Lower lobe of right lung (tissue), 2 donors: ENCODE data around the gene CSF3R. TPM values are rescaled to one million over a fixed set of nuclear protein-coding genes. Genes with fewer than 3 reads are reported as not detected.

Experiments used
- ATAC-seq, 2 donors: fragments of 200-7000 bp; cut with Tn5 transposase; one replicate each; pipeline ENCODE4 v1.9.1; 2020 to 2022; ENCODE audit warnings: mild to moderate bottlenecking in 2 of 2, moderate library complexity in 2 of 2
- DNase-seq: peaks from one replicate; pipeline ENCODE4 v3.0.0-alpha.2; 2020
- H3K27ac ChIP-seq: fragments of 200-600 bp; one replicate; pipeline ENCODE4 v1.8.0; 2022
- H3K27me3 ChIP-seq: fragments of 200-600 bp; one replicate; pipeline ENCODE4 v1.8.0; 2022; ENCODE audit warnings: low read depth
- H3K36me3 ChIP-seq: fragments of 200-600 bp; one replicate; pipeline ENCODE4 v1.8.0; 2022; ENCODE audit warnings: mild to moderate bottlenecking
- H3K4me1 ChIP-seq: fragments of 200-600 bp; one replicate; pipeline ENCODE4 v1.8.0; 2022
- H3K4me3 ChIP-seq: fragments of 200-600 bp; one replicate; pipeline ENCODE4 v1.8.0; 2022; ENCODE audit warnings: mild to moderate bottlenecking
- H3K9me3 ChIP-seq: fragments of 200-600 bp; one replicate; pipeline ENCODE4 v1.8.0; 2022
- intact Hi-C: fragments of 100-400 bp; cut with DNase I; formaldehyde crosslinking; loops from one replicate; pipeline ENCODE4 v1.11.0; 2022
- total RNA-seq: library from RNA; stranded (reverse); fragmentation: NEBNext Ultra II Directional; extraction: Animal tissue kit (Norgen Biotek cat#: 25700); gene quantifications from one replicate; pipeline ENCODE4 v1.2.1, GENCODE V29; 2021
- TF ChIP-seq, protein P1 (sequence below): fragments of 200-600 bp; IDR thresholded peaks from one replicate; pipeline ENCODE4 v1.8.0; 2022; ENCODE audit warnings: antibody characterized with exemption, mild to moderate bottlenecking
- donor health status: DM: no; HTN: yes; CAD: no; lungs with severe emphysema.

The CSF3R gene
- total RNA-seq, 1 donor from 2014 or later: 214 TPM

DNA sequence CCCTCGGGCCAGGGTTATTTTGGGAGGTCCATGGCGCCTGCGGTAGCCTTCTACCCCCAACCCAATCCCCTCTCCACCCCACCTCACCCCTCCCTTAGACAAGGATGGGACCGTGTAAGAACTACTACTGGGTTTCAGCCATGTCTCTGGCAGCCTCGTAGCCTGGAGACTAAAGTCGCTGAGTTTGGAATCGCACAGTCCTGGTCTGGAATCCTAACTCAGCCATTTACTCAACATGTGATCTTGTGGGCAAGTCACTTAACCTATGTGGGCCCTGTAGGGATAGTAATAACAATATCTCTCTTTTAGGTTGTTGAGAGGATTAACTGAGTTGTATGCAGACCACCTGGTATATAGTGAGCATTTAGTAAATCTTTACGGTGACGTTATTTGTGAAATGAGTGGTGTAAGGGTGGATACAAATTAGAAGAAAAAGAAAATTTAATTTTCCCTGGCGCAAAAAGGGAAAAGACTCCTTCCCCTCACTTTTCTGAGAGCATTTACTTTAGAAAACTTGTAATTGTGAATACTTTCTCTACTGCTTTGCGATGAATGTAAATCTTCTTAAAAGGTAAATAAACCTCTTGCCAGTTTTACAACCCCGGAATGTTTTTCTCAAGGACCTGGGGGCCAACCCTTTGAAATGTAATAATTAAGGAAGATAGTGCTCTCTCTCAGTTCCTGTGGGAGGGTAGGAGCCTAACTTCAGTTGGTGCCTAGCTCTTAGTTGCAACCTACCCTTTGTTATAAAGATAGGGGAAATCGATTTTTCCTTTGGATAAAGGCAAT is 17.9 kb downstream of the CSF3R start:
- Histone ChIP-seq H3K27ac (peak overlapping the region; percentile 91), H3K4me3 (peak overlapping the region; percentile 98), H3K9me3 (no peaks in the 10 kb centered on the region), H3K36me3 (peaks cover 27% of the 10 kb centered on the region), H3K4me1 (peaks cover 25% of the 10 kb centered on the region), H3K27me3 (no peaks in the 10 kb centered on the region)
- intact Hi-C loops: no loop called here
- TF ChIP-seq, protein P1, sequence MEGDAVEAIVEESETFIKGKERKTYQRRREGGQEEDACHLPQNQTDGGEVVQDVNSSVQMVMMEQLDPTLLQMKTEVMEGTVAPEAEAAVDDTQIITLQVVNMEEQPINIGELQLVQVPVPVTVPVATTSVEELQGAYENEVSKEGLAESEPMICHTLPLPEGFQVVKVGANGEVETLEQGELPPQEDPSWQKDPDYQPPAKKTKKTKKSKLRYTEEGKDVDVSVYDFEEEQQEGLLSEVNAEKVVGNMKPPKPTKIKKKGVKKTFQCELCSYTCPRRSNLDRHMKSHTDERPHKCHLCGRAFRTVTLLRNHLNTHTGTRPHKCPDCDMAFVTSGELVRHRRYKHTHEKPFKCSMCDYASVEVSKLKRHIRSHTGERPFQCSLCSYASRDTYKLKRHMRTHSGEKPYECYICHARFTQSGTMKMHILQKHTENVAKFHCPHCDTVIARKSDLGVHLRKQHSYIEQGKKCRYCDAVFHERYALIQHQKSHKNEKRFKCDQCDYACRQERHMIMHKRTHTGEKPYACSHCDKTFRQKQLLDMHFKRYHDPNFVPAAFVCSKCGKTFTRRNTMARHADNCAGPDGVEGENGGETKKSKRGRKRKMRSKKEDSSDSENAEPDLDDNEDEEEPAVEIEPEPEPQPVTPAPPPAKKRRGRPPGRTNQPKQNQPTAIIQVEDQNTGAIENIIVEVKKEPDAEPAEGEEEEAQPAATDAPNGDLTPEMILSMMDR: no peak
- DNase-seq (no peak), ATAC-seq (peak; percentile 61 to 65)

DNA sequence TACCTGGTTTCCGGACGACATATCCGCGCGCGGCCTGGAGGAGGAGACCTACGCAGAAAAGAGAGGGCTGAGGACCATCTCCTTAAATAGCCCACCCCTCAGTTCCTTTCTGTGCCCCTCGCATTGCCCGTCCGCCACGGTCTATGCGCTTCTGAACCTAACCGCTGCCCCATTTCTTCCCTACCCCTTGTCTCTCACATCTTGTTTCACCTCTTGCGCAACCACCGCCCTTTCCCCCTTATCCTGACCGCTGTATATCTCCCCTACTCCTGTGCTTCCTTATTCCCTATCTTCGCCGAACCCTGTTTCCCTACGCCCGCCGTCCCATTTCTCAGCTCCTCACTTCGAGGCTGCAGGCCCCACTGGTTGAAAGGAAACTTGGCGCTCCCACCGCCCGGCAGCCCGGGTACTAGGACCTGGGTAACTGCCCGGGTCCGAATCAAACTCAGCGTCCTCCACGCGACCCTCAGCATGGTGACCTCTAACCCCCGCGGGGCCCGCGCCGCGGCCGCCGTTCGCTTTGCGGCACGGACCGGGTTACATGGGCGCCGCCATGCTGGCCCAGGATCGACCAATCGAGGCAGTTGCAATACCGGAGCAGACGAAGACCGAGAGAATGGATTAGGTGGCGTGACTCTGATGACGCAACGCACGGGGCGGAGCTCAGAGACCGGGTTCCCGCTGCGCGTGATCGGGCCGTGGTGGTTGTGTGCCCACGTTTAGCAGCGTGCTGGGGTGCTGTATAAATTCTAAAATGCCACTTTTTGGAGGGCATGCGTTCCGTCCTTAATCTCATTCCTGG is 18.7 kb downstream of the CSF3R start, which contains the start of gene MRPS15:
Gene MRPS15 (minus strand): TSS at position 582 of the 802 bp plus-strand sequence. CDS start 109 bp downstream, at position 473.
- Histone ChIP-seq H3K9me3 (no peaks in the 10 kb centered on the region), H3K36me3 (peaks cover 35% of the 10 kb centered on the region), H3K4me1 (peaks cover 25% of the 10 kb centered on the region), H3K4me3 (peak within 1 kb of the TSS; percentile 98), H3K27ac (peak within 1 kb of the TSS; percentile 91), H3K27me3 (no peaks in the 10 kb centered on the region)
- DNase-seq (peak; percentile 98), ATAC-seq (peak; percentile 97)
- TF ChIP-seq, protein P1: no peak
- intact Hi-C loops: no loop called here

DNA sequence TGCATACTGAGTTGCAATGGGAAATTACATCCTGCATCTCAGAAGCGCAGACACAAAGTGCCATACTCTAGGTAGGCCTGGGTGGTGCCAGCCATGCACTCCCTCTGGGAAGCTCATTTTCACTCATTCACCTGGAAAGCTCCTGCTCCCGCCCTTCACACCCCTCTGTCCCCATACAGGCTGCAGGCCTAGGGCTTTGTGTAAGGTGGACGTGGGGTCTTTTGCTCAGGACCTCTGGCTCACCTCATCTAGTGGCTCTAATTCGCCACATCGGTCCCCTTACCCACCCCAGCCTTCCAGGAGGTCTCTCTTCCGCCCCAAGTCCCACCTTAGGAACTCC is 19.3 kb downstream of the CSF3R start:
- H3K4me1 ChIP-seq: peaks cover 31% of the 10 kb centered on the region
- intact Hi-C loops: no loop called here

DNA sequence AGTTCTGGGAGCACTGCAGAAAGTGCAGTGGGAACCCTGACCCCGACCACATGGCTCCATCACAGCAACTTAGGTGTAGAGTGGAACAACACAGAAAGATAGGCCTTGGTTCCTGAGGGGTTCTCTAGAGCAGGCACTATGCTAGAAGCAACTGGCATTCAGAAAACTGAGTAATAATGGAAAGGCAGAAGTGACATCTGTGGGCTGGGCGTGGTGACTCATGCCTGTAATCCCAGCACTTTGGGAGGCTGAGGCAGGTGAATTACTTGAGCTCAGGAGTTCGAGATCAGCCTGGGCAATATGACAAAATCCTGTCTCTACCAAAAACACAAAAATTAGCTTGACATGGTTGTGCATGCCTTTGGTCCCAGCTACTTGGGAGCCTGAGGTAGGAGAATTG is 23.8 kb downstream of the CSF3R start:
- Histone ChIP-seq H3K4me1 (peaks cover 39% of the 10 kb centered on the region), H3K9me3 (no peaks in the 10 kb centered on the region), H3K36me3 (peaks cover 78% of the 10 kb centered on the region), H3K27ac (no peak overlapping the region), H3K4me3 (no peak overlapping the region), H3K27me3 (no peaks in the 10 kb centered on the region)
- intact Hi-C loops: no loop called here
- DNase-seq: no peak
- TF ChIP-seq, protein P1: no peak
- ATAC-seq: peak in 1 of 2 donors; percentile 28

More for the DNA sequence above, 19.3 kb downstream of the CSF3R start:
- peak overlapping the region; percentile 98 for H3K4me3 ChIP-seq
- DNase-seq (no peak), ATAC-seq (peak in 1 of 2 donors; percentile 2)
- TF ChIP-seq, protein P1: no peak
- peaks cover 41% of the 10 kb centered on the region for H3K36me3 ChIP-seq
- H3K27me3 ChIP-seq: no peaks in the 10 kb centered on the region
- peak overlapping the region; percentile 91 for H3K27ac ChIP-seq
- no peaks in the 10 kb centered on the region for H3K9me3 ChIP-seq

- intact Hi-C loops: no loop called here
- peak; percentile 59 to 61 for ATAC-seq
- peaks cover 78% of the 10 kb centered on the region for H3K36me3 ChIP-seq
Observed at GRCh38 chr1:36457691-36458090, 25.0 kb downstream of the CSF3R start.

More at GRCh38 chr1:36457691-36458090, 25.0 kb downstream of the CSF3R start:
- Histone ChIP-seq H3K27ac (no peak overlapping the region), H3K4me3 (no peak overlapping the region), H3K27me3 (no peaks in the 10 kb centered on the region), H3K4me1 (peaks cover 28% of the 10 kb centered on the region), H3K9me3 (no peaks in the 10 kb centered on the region)
- DNase-seq: no peak
- TF ChIP-seq, protein P1: no peak
